GM23338 (cell line): ENCODE measurements around the gene AVPR1B.

Experiments
- CREB1 ChIP-seq: fragments of 250-450 bp; sonication (Bioruptor Pico); IDR thresholded peaks from 2 replicates; pipeline ENCODE4 v1.5.0; 2020; ENCODE audit warnings: low read depth, mild to moderate bottlenecking, moderate library complexity
- EZH2 ChIP-seq: fragments of 200-600 bp; sonication (generic); IDR thresholded peaks from one replicate; pipeline ENCODE4 v1.8.0; 2017; ENCODE audit warnings: antibody characterized with exemption, mild to moderate bottlenecking, low read depth; ENCODE audit not compliant: unreplicated experiment
- EZH2phosphoT487 ChIP-seq: fragments of 200-600 bp; sonication (generic); IDR thresholded peaks from one replicate; pipeline ENCODE4 v1.8.1; 2018; ENCODE audit warnings: antibody characterized with exemption; ENCODE audit not compliant: unreplicated experiment
- NANOG ChIP-seq: IDR thresholded peaks from 2 replicates; pipeline ENCODE4 v1.6.1; 2016; ENCODE audit warnings: antibody characterized with exemption, borderline replicate concordance
- POLR2AphosphoS5 ChIP-seq: IDR thresholded peaks from 2 replicates; pipeline ENCODE4 v1.6.1; 2016; ENCODE audit warnings: antibody characterized with exemption, low read depth
- ZNF114 ChIP-seq: fragments of 250-450 bp; sonication (Bioruptor Pico); IDR thresholded peaks from 2 replicates; pipeline ENCODE4 v1.5.0; 2020; ENCODE audit warnings: mild to moderate bottlenecking, moderate library complexity
- ZNF331 ChIP-seq: fragments of 250-450 bp; sonication (Bioruptor Pico); IDR thresholded peaks from 2 replicates; pipeline ENCODE4 v1.5.0; 2020; ENCODE audit warnings: low read depth, mild to moderate bottlenecking, moderate library complexity
- TF ChIP-seq, protein P1 (sequence below), 2 experiments: fragments of 200-600 bp in 1 of 2; sonication (generic) in 1 of 2; conservative IDR thresholded peaks; 2 replicates each; pipeline versions ENCODE4 v1.5.1 to v1.6.1; 2016 to 2017; ENCODE audit warnings: antibody characterized with exemption in 2 of 2, low read depth in 2 of 2, mild to moderate bottlenecking in 2 of 2, moderate library complexity in 1 of 2
- TF ChIP-seq, protein P2 (sequence below): IDR thresholded peaks from one replicate; pipeline ENCODE4 v1.6.1; 2018; ENCODE audit warnings: antibody characterized with exemption; ENCODE audit not compliant: unreplicated experiment
- TF ChIP-seq, protein P3 (sequence below): IDR thresholded peaks from 2 replicates; pipeline ENCODE4 v1.6.1; 2016; ENCODE audit warnings: antibody characterized with exemption

DNA sequence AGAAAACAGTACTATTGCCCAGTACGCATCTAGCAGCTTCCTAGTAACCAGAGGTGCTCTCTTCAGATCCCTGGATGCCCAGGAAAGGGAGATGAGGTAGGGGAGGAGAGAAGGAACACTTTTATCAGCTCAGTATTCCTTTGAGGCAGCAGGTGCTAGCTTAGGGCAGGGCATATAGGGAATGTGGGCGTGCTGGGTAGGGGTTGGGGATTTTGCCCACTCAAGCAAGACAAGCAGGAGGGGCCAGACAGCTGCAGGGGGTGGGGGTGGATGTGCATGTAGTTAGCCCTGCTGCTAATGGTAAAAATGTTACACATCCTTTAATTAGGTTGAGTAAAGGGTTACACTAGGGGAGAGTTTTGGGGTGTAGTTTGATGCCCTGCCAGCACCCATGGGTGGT is 18.1 kb upstream of the AVPR1B start:
- TF ChIP-seq, protein P1, sequence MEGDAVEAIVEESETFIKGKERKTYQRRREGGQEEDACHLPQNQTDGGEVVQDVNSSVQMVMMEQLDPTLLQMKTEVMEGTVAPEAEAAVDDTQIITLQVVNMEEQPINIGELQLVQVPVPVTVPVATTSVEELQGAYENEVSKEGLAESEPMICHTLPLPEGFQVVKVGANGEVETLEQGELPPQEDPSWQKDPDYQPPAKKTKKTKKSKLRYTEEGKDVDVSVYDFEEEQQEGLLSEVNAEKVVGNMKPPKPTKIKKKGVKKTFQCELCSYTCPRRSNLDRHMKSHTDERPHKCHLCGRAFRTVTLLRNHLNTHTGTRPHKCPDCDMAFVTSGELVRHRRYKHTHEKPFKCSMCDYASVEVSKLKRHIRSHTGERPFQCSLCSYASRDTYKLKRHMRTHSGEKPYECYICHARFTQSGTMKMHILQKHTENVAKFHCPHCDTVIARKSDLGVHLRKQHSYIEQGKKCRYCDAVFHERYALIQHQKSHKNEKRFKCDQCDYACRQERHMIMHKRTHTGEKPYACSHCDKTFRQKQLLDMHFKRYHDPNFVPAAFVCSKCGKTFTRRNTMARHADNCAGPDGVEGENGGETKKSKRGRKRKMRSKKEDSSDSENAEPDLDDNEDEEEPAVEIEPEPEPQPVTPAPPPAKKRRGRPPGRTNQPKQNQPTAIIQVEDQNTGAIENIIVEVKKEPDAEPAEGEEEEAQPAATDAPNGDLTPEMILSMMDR (conservative IDR thresholded peaks at IDR 0.05; ENCODE audit: low read depth in 2 of 2) = no peak
- TF ChIP-seq, protein P2, sequence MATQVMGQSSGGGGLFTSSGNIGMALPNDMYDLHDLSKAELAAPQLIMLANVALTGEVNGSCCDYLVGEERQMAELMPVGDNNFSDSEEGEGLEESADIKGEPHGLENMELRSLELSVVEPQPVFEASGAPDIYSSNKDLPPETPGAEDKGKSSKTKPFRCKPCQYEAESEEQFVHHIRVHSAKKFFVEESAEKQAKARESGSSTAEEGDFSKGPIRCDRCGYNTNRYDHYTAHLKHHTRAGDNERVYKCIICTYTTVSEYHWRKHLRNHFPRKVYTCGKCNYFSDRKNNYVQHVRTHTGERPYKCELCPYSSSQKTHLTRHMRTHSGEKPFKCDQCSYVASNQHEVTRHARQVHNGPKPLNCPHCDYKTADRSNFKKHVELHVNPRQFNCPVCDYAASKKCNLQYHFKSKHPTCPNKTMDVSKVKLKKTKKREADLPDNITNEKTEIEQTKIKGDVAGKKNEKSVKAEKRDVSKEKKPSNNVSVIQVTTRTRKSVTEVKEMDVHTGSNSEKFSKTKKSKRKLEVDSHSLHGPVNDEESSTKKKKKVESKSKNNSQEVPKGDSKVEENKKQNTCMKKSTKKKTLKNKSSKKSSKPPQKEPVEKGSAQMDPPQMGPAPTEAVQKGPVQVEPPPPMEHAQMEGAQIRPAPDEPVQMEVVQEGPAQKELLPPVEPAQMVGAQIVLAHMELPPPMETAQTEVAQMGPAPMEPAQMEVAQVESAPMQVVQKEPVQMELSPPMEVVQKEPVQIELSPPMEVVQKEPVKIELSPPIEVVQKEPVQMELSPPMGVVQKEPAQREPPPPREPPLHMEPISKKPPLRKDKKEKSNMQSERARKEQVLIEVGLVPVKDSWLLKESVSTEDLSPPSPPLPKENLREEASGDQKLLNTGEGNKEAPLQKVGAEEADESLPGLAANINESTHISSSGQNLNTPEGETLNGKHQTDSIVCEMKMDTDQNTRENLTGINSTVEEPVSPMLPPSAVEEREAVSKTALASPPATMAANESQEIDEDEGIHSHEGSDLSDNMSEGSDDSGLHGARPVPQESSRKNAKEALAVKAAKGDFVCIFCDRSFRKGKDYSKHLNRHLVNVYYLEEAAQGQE = no peak
- TF ChIP-seq, protein P3, sequence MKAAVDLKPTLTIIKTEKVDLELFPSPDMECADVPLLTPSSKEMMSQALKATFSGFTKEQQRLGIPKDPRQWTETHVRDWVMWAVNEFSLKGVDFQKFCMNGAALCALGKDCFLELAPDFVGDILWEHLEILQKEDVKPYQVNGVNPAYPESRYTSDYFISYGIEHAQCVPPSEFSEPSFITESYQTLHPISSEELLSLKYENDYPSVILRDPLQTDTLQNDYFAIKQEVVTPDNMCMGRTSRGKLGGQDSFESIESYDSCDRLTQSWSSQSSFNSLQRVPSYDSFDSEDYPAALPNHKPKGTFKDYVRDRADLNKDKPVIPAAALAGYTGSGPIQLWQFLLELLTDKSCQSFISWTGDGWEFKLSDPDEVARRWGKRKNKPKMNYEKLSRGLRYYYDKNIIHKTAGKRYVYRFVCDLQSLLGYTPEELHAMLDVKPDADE = no peak
- TF ChIP-seq EZH2 (no peak), ZNF114 (CRISPR knock-in tag) (no peak), POLR2AphosphoS5 (no peak), EZH2phosphoT487 (no peak), CREB1 (CRISPR knock-in tag) (no peak), ZNF331 (CRISPR knock-in tag) (no peak), NANOG (no peak)
